ELF-1 (cell line): ENCODE results near the gene DDX25.

ENCODE experiments used
- DNase-seq: peaks from one replicate; pipeline ENCODE4 v3.0.0-alpha.2; 2016; ENCODE audit warnings: low read depth, low spot score

The DDX25 gene

GRCh38 chr11:125977333-125977732 is 73.0 kb downstream of the DDX25 start:
- DNase-seq = no peak

GRCh38 chr11:125978181-125978716 is 73.9 kb downstream of the DDX25 start:
- DNase-seq = no peak
